PC-3 (cell line): Measurements from ENCODE around the gene ZHX3. TPM values are rescaled to one million over a fixed set of nuclear protein-coding genes. Genes with fewer than 3 reads are reported as not detected.

Experiments
- ATAC-seq: fragments of 200-7000 bp; cut with Tn5 transposase; 2 replicates; pipeline ENCODE4 v1.9.1; 2020; ENCODE audit warnings: mild to moderate bottlenecking, moderate library complexity
- BruUV-seq: library from RNA; stranded (reverse); fragments of 400-500 nt; replicated peaks from 2 replicates; lab custom pipeline; 2021; lab: Mats Ljungman, UMichigan
- CTCF ChIA-PET: fragments of 300-600 bp; sonication (Branson Sonifier 250); formaldehyde crosslinking; loops from one replicate; lab custom pipeline; 2022; ENCODE audit warnings: antibody characterized with exemption; lab: Charles Lee
- POLR2A ChIA-PET: fragments of 300-600 bp; sonication (Branson Sonifier 250); formaldehyde crosslinking; loops from one replicate; lab custom pipeline; 2022; ENCODE audit warnings: antibody characterized with exemption; ENCODE audit not compliant: unreplicated experiment; lab: Charles Lee
- DNase-seq: peaks from one replicate; pipeline ENCODE4 v3.0.0-alpha.2; 2015
- H2AFZ ChIP-seq: fragments of 300-600 bp; sonication (generic); 2 replicates; pipeline ENCODE4 v1.6.0; 2016; ENCODE audit warnings: antibody characterized with exemption, low read length
- H3F3A ChIP-seq: fragments of 300-600 bp; sonication (generic); one replicate; pipeline ENCODE4 v1.6.0; 2017; ENCODE audit warnings: antibody characterized with exemption, low read length, control low read depth, mild to moderate bottlenecking; ENCODE audit not compliant: unreplicated experiment
- H3K27ac ChIP-seq: fragments of 300-600 bp; sonication (generic); 2 replicates; pipeline ENCODE4 v1.5.1; 2016; ENCODE audit warnings: mild to moderate bottlenecking, low read length
- H3K27me3 ChIP-seq: fragments of 300-600 bp; sonication (generic); 2 replicates; pipeline ENCODE4 v1.6.1; 2016; ENCODE audit warnings: low read length, mixed read lengths
- H3K36me3 ChIP-seq: fragments of 300-600 bp; sonication (generic); 2 replicates; pipeline ENCODE4 v1.6.1; 2016; ENCODE audit warnings: low read depth, mixed run types, low read length, mixed read lengths
- H3K4me1 ChIP-seq: fragments of 300-600 bp; sonication (generic); 2 replicates; pipeline ENCODE4 v1.5.1; 2016; ENCODE audit warnings: low read length; ENCODE audit not compliant: insufficient read depth
- H3K4me2 ChIP-seq: fragments of 300-600 bp; sonication (generic); 2 replicates; pipeline ENCODE4 v1.6.0; 2016; ENCODE audit warnings: low read length
- H3K4me3 ChIP-seq: fragments of 300-600 bp; sonication (generic); 2 replicates; pipeline ENCODE4 v1.5.1; 2016; ENCODE audit warnings: mild to moderate bottlenecking, low read length, mixed read lengths
- H3K79me2 ChIP-seq: fragments of 300-600 bp; sonication (generic); 2 replicates; pipeline ENCODE4 v1.6.1; 2017; ENCODE audit warnings: low read length, mixed read lengths
- H3K9ac ChIP-seq: fragments of 300-600 bp; sonication (generic); 2 replicates; pipeline ENCODE4 v1.6.0; 2016; ENCODE audit warnings: mild to moderate bottlenecking, low read length
- H3K9me2 ChIP-seq: fragments of 300-600 bp; sonication (generic); replicated peaks from 2 replicates; pipeline ENCODE4 v1.6.1; 2016; ENCODE audit warnings: mixed run types, low read length, mixed read lengths
- H3K9me3 ChIP-seq: fragments of 300-600 bp; sonication (generic); 2 replicates; pipeline ENCODE4 v1.6.1; 2016; ENCODE audit warnings: low read length, mixed read lengths
- H4K20me1 ChIP-seq: fragments of 300-600 bp; sonication (generic); 2 replicates; pipeline ENCODE4 v1.6.1; 2016; ENCODE audit warnings: low read length, mixed read lengths
- CTCF ChIP-seq: fragments of 300-600 bp; sonication (generic); conservative IDR thresholded peaks from 2 replicates; pipeline ENCODE4 v1.5.1; 2017; ENCODE audit warnings: antibody characterized with exemption, low read depth, mild to moderate bottlenecking, low read length
- EZH2 ChIP-seq: fragments of 300-600 bp; sonication (generic); IDR thresholded peaks from one replicate; pipeline ENCODE4 v1.6.1; 2017; ENCODE audit warnings: antibody characterized with exemption, mild to moderate bottlenecking, low read length; ENCODE audit not compliant: unreplicated experiment
- EZH2phosphoT487 ChIP-seq: fragments of 300-600 bp; sonication (generic); IDR thresholded peaks from 2 replicates; pipeline ENCODE4 v1.6.1; 2018; ENCODE audit warnings: mild to moderate bottlenecking, antibody characterized with exemption, low read length, borderline replicate concordance
- intact Hi-C: fragments of 100-400 bp; cut with micrococcal nuclease; formaldehyde crosslinking; loops from 2 replicates; pipeline ENCODE4 v1.9.0; 2023
- total RNA-seq: library from RNA; depleted of rRNA; stranded (reverse); fragments of >200 nt; gene quantifications from 2 replicates; pipeline ENCODE4 v1.2.3, GENCODE V29; 2014

ZHX3 gene
- total RNA-seq, 1 experiment from 2014 or later, result 14.0 TPM

- Histone ChIP-seq H3K9me2 (no peaks in the 10 kb centered on the region), H2AFZ (no peak overlapping the region), H4K20me1 (no peaks in the 10 kb centered on the region), H3K9ac (no peak overlapping the region), H3K79me2 (no peaks in the 10 kb centered on the region), H3F3A (no peaks in the 10 kb centered on the region), H3K36me3 (no peaks in the 10 kb centered on the region), H3K4me3 (no peak overlapping the region), H3K9me3 (no peaks in the 10 kb centered on the region), H3K27me3 (no peaks in the 10 kb centered on the region), H3K4me2 (no peak overlapping the region), H3K4me1 (peaks cover 32% of the 10 kb centered on the region), H3K27ac (no peak overlapping the region)
- DNase-seq (no peak), ATAC-seq (no peak)
- intact Hi-C loops, result loop anchor here (5.0 kb wide), 1 partner anchor 86 kb away; the partner anchor contains the start of gene ZHX3
- CTCF ChIA-PET, result interaction anchor here (0.8 kb wide), 1 partner anchor 58 kb away, joined by 5 read pairs; no protein-coding TSS in a partner anchor
- POLR2A ChIA-PET, result no interaction called here
- TF ChIP-seq EZH2phosphoT487 (no peak), EZH2 (no peak), CTCF (no peak)
- no TSS peak for BruUV-seq
Measured at GRCh38 chr20:41231136-41231535, 86.4 kb downstream of the ZHX3 start.

DNA sequence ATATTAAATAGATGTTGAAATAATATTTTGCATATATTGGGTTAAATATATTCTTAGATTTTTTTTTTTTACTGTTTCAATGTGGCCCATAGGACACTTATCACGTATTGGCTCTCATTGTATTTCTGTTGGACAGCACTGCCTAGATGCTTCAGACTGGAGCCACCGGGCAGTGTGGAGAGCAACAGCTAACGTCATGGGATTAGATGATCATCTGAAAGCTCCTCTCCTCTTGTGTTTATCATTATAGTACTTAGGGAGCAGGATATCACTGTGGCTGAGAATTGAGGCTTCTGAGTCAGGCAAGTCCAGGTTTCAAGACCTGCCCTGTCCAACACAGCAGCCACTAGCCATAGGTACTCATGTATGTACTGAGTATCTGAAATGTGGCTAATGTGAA lies 87.4 kb downstream of the ZHX3 start:
- Histone ChIP-seq H3K27me3 (no peaks in the 10 kb centered on the region), H3K4me1 (peaks cover 32% of the 10 kb centered on the region), H3K9ac (no peak overlapping the region), H3K9me2 (no peaks in the 10 kb centered on the region), H3K4me3 (no peak overlapping the region), H3K27ac (no peak overlapping the region), H3K9me3 (no peaks in the 10 kb centered on the region), H3K36me3 (no peaks in the 10 kb centered on the region), H3F3A (no peaks in the 10 kb centered on the region), H3K4me2 (no peak overlapping the region), H2AFZ (no peak overlapping the region), H3K79me2 (no peaks in the 10 kb centered on the region), H4K20me1 (no peaks in the 10 kb centered on the region)
- no TSS peak for BruUV-seq
- intact Hi-C loops, result loop anchor here (5.0 kb wide), 1 partner anchor 87 kb away; the partner anchor contains the start of gene ZHX3
- no peak for DNase-seq
- CTCF ChIA-PET, result no interaction called here
- no peak for TF ChIP-seq EZH2
- TF ChIP-seq CTCF, result no peak
- TF ChIP-seq EZH2phosphoT487, result no peak
- POLR2A ChIA-PET, result no interaction called here
- no peak for ATAC-seq

- Histone ChIP-seq H4K20me1 (no peaks in the 10 kb centered on the region), H3K4me1 (peaks cover 32% of the 10 kb centered on the region), H3K9ac (no peak overlapping the region), H3K4me3 (no peak overlapping the region), H3F3A (no peaks in the 10 kb centered on the region), H3K4me2 (no peak overlapping the region), H3K27me3 (no peaks in the 10 kb centered on the region), H3K27ac (no peak overlapping the region), H3K9me2 (no peaks in the 10 kb centered on the region), H3K9me3 (no peaks in the 10 kb centered on the region), H3K79me2 (no peaks in the 10 kb centered on the region), H2AFZ (no peak overlapping the region), H3K36me3 (no peaks in the 10 kb centered on the region)
- no peak for DNase-seq
- ChIA-PET CTCF (no interaction called here), POLR2A (no interaction called here)
- BruUV-seq, result no TSS peak
- intact Hi-C loops, result no loop called here
- ATAC-seq, result no peak
- TF ChIP-seq CTCF (no peak), EZH2phosphoT487 (no peak), EZH2 (no peak)
Measured at GRCh38 chr20:41229259-41229658, 88.3 kb downstream of the ZHX3 start.
